SK-N-SH (cell line): Measurements from ENCODE around the gene NUCB1. TPM values are rescaled to one million over a fixed set of nuclear protein-coding genes. Genes with fewer than 3 reads are reported as not detected.
"Not testable (repeated sequence)": the region's sequence is repeated elsewhere in the genome, so short reads cannot be mapped to it uniquely, and the experiment has no call there.

ENCODE experiments used
- CTCF ChIA-PET: fragments of 300-600, 350-600 bp; formaldehyde crosslinking; extraction: SDS; loops from one replicate; lab custom pipeline; 2021; lab: Yijun Ruan, JAX
- POLR2A ChIA-PET: fragments of 350-600 bp; sonication (Branson Sonifier 250); formaldehyde crosslinking; extraction: SDS; loops from one replicate; lab custom pipeline; 2020; ENCODE audit warnings: antibody characterized with exemption, inconsistent platforms; lab: Yijun Ruan, JAX
- DNase-seq: peaks from one replicate; pipeline ENCODE4 v3.0.0; 2012
- H2AFZ ChIP-seq: fragments of 200-600 bp; sonication (generic); 2 replicates; pipeline ENCODE4 v1.8.1; 2016; ENCODE audit warnings: antibody characterized with exemption, mild to moderate bottlenecking, low read depth
- H3F3A ChIP-seq: fragments of 200-600 bp; sonication (generic); replicated peaks from 2 replicates; pipeline ENCODE3; 2016; ENCODE audit warnings: antibody characterized with exemption, mild to moderate bottlenecking; ENCODE audit not compliant: insufficient read depth
- H3K27ac ChIP-seq, 2 experiments: fragments of 200-500 bp in 1 of 2; fragments of 200-600 bp in 1 of 2; sonication (Bioruptor generic) in 1 of 2; sonication (generic), shearing (Covaris generic) in 1 of 2; 2 replicates each; pipeline versions ENCODE4 v1.5.1 to v1.6.1; 2014 to 2016; ENCODE audit warnings: low read depth in 2 of 2, inconsistent platforms in 1 of 2, low read length in 1 of 2, mild to moderate bottlenecking in 1 of 2, mixed read lengths in 1 of 2
- H3K27me3 ChIP-seq: fragments of 200-600 bp; sonication (generic), shearing (Covaris generic); 2 replicates; pipeline ENCODE4 v1.6.1; 2016; ENCODE audit warnings: mixed run types; ENCODE audit not compliant: insufficient read depth
- H3K36me3 ChIP-seq, 2 experiments: fragments of 200-500 bp in 1 of 2; fragments of 200-600 bp in 1 of 2; sonication (Bioruptor generic) in 1 of 2; sonication (generic) in 1 of 2; replicated peaks in 1 of 2; 2 replicates each; pipeline versions ENCODE3 to v1.5.1; 2014 to 2016; ENCODE audit warnings: low read length in 1 of 2, mild to moderate bottlenecking in 1 of 2; ENCODE audit not compliant: insufficient read depth in 2 of 2, control insufficient read depth in 1 of 2
- H3K4me1 ChIP-seq, 2 experiments: fragments of 200-500 bp in 1 of 2; fragments of 200-600 bp in 1 of 2; sonication (Bioruptor generic) in 1 of 2; sonication (generic), shearing (Covaris generic) in 1 of 2; 2 replicates each; pipeline versions ENCODE4 v1.5.1 to v1.6.1; 2014 to 2016; ENCODE audit warnings: low read depth in 1 of 2, low read length in 1 of 2, mixed run types in 1 of 2; ENCODE audit not compliant: insufficient read depth in 2 of 2, control insufficient read depth in 1 of 2
- H3K4me2 ChIP-seq: fragments of 200-600 bp; sonication (generic), shearing (Covaris generic); 2 replicates; pipeline ENCODE4 v1.6.1; 2017; ENCODE audit warnings: mixed run types
- H3K4me3 ChIP-seq, 2 experiments: fragments of 200-500 bp in 1 of 2; fragments of 200-600 bp in 1 of 2; sonication (Bioruptor generic) in 1 of 2; sonication (generic), shearing (Covaris generic) in 1 of 2; 2 replicates each; pipeline versions ENCODE4 v1.5.1 to v1.8.1; 2014 to 2016; ENCODE audit warnings: low read depth in 2 of 2, inconsistent platforms in 1 of 2, low read length in 1 of 2, mild to moderate bottlenecking in 1 of 2, mixed read lengths in 1 of 2, moderate library complexity in 1 of 2
- H3K79me2 ChIP-seq: fragments of 200-600 bp; sonication (generic); 2 replicates; pipeline ENCODE4 v1.8.1; 2017; ENCODE audit warnings: mild to moderate bottlenecking; ENCODE audit not compliant: insufficient read depth
- H3K9ac ChIP-seq: fragments of 200-600 bp; sonication (generic); 2 replicates; pipeline ENCODE4 v1.6.1; 2017; ENCODE audit warnings: mixed run types
- H3K9me2 ChIP-seq: fragments of 200-600 bp; sonication (generic); 2 replicates; pipeline ENCODE4 v1.6.1; 2017; ENCODE audit warnings: mixed run types
- H3K9me3 ChIP-seq: fragments of 200-600 bp; sonication (generic); 2 replicates; pipeline ENCODE4 v1.6.1; 2017; ENCODE audit warnings: mixed run types, mild to moderate bottlenecking, moderate library complexity
- H4K20me1 ChIP-seq: fragments of 200-600 bp; sonication (generic); 2 replicates; pipeline ENCODE4 v1.6.1; 2017; ENCODE audit warnings: mild to moderate bottlenecking, mixed run types; ENCODE audit not compliant: insufficient read depth
- EZH2phosphoT487 ChIP-seq: fragments of 200-600 bp; sonication (generic); IDR thresholded peaks from 2 replicates; pipeline ENCODE4 v1.6.1; 2017; ENCODE audit warnings: low read depth, mixed run types, mild to moderate bottlenecking, antibody characterized with exemption, moderate library complexity, borderline replicate concordance
- FOSL2 ChIP-seq: IDR thresholded peaks from 2 replicates; pipeline ENCODE4 v1.4.0; 2012; ENCODE audit warnings: low read depth, mild to moderate bottlenecking, moderate library complexity, borderline replicate concordance
- FOXM1 ChIP-seq: IDR thresholded peaks from 2 replicates; pipeline ENCODE4 v1.4.0; 2012; ENCODE audit warnings: low read depth, mild to moderate bottlenecking
- GABPA ChIP-seq: IDR thresholded peaks from 2 replicates; pipeline ENCODE4 v1.4.0; 2012; ENCODE audit warnings: low read depth, mild to moderate bottlenecking
- MXI1 ChIP-seq: IDR thresholded peaks from 2 replicates; pipeline ENCODE4 v1.6.1; 2012; ENCODE audit warnings: mild to moderate bottlenecking, low read depth, low read length, improper control_type of control experiment
- NFIC ChIP-seq: IDR thresholded peaks from 2 replicates; pipeline ENCODE4 v1.4.0; 2012; ENCODE audit warnings: borderline replicate concordance
- NRF1 ChIP-seq: IDR thresholded peaks from 2 replicates; pipeline ENCODE4 v1.6.1; 2012; ENCODE audit warnings: low read depth, mild to moderate bottlenecking, low read length
- REST ChIP-seq: IDR thresholded peaks from 2 replicates; pipeline ENCODE4 v1.6.1; 2012; ENCODE audit warnings: mild to moderate bottlenecking, low read depth, low read length, moderate library complexity
- SIN3A ChIP-seq: IDR thresholded peaks from 2 replicates; pipeline ENCODE4 v1.6.1; 2012; ENCODE audit warnings: low read depth, mild to moderate bottlenecking, low read length, moderate library complexity, borderline replicate concordance
- TEAD4 ChIP-seq: IDR thresholded peaks from 2 replicates; pipeline ENCODE4 v1.4.0; 2012; ENCODE audit warnings: mild to moderate bottlenecking, borderline replicate concordance; ENCODE audit not compliant: insufficient read depth
- USF2 ChIP-seq: fragments of 150-350 bp; IDR thresholded peaks from 2 replicates; pipeline ENCODE4 v1.6.1; 2017; ENCODE audit warnings: antibody characterized with exemption, low read length, low read depth, borderline replicate concordance
- ZBTB33 ChIP-seq: IDR thresholded peaks from 2 replicates; pipeline ENCODE4 v1.4.0; 2012; ENCODE audit warnings: low read depth, borderline replicate concordance
- WGBS: methylation state at CpG from one replicate; pipeline ENCODE4 v1.1.6; 2017; ENCODE audit warnings: low lambda C conversion rate; 5-methylcytosine and 5-hydroxymethylcytosine counted together
- polyA plus RNA-seq, 3 experiments: library from polyadenylated mRNA; depleted of rRNA; stranded (reverse); fragments of >200 nt; gene quantifications; 2 replicates each; pipeline ENCODE4 v1.2.3, GENCODE V29; 2012
- TF ChIP-seq, protein P1 (sequence below): fragments of 200-600 bp; sonication (generic); IDR thresholded peaks from 2 replicates; pipeline ENCODE4 v1.6.1; 2017; ENCODE audit warnings: antibody characterized with exemption, mild to moderate bottlenecking, moderate library complexity

The NUCB1 gene
- polyA plus RNA-seq, 1 of the 3 experiments (the other 2 are of a cell fraction): 397 TPM

- Histone ChIP-seq H3F3A (no peaks in the 10 kb centered on the region), H3K27me3 (no peaks in the 10 kb centered on the region), H3K9ac (no peak overlapping the region), H3K9me3 (no peaks in the 10 kb centered on the region), H2AFZ (no peak overlapping the region), H3K79me2 (no peaks in the 10 kb centered on the region), H3K4me3 (no peak overlapping the region), H3K27ac (no peak overlapping the region), H3K4me2 (no peak overlapping the region), H4K20me1 (no peaks in the 10 kb centered on the region), H3K36me3 (peaks cover 19 to 42% of the 10 kb centered on the region in 2 experiments), H3K4me1 (no peaks in the 10 kb centered on the region; a peak in 1 of 4 replicates), H3K9me2 (no peaks in the 10 kb centered on the region)
- no peak for DNase-seq
- 91% methylated on average over 14 of the region's 14 CpGs for WGBS
- CTCF ChIA-PET: no interaction called here
- TF ChIP-seq TEAD4 (no peak), FOXM1 (no peak), MXI1 (no peak), GABPA (no peak), NFIC (no peak), USF2 (no peak), SIN3A (no peak), REST (no peak), ZBTB33 (no peak), FOSL2 (no peak), NRF1 (no peak), EZH2phosphoT487 (no peak)
- TF ChIP-seq, protein P1, sequence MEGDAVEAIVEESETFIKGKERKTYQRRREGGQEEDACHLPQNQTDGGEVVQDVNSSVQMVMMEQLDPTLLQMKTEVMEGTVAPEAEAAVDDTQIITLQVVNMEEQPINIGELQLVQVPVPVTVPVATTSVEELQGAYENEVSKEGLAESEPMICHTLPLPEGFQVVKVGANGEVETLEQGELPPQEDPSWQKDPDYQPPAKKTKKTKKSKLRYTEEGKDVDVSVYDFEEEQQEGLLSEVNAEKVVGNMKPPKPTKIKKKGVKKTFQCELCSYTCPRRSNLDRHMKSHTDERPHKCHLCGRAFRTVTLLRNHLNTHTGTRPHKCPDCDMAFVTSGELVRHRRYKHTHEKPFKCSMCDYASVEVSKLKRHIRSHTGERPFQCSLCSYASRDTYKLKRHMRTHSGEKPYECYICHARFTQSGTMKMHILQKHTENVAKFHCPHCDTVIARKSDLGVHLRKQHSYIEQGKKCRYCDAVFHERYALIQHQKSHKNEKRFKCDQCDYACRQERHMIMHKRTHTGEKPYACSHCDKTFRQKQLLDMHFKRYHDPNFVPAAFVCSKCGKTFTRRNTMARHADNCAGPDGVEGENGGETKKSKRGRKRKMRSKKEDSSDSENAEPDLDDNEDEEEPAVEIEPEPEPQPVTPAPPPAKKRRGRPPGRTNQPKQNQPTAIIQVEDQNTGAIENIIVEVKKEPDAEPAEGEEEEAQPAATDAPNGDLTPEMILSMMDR: no peak
- POLR2A ChIA-PET: no interaction called here
Observed at GRCh38 chr19:48907671-48908070, 7.6 kb downstream of the NUCB1 start.

DNA sequence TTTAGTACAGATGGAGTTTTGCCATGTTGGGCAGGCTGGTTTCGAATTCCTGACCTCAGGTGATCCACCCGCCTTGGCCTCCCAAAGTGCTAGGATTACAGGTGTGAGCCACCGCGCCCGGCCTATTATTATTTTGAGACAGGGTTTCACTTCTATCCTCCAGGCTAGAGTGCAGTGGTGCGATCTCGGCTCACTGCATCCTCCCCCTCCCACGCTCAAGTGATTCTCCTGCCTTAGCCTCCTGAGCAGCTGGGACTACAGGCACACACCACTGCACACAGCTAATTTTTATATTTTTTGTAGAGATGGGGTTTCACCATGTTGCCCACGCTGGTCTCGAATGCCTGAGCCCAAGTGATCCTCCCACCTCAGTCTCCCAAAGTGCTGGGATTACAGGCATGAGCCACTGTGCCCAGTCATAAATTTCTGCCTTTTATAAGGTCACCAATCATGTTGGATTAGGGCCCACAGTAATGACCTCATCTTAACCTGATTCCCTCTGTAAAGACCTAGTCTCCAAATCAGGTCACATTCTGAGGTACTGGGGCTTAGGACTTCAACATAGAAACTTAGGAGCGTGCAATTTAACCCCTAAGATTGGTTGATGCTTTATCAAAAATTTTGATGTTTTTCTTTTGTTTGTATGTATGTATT, 9.4 kb downstream of the NUCB1 start:
- H3K79me2 ChIP-seq, H3F3A ChIP-seq, H3K27me3 ChIP-seq, H3K9me2 ChIP-seq, DNase-seq, H3K9me3 ChIP-seq, H2AFZ ChIP-seq, H3K4me1 ChIP-seq, H3K4me2 ChIP-seq, H3K4me3 ChIP-seq, H3K27ac ChIP-seq, POLR2A ChIA-PET, H3K9ac ChIP-seq, H4K20me1 ChIP-seq: not testable (repeated sequence)
- WGBS: 98% methylated on average over 11 of the region's 11 CpGs
- H3K36me3 ChIP-seq: peaks cover 27 to 46% of the 10 kb centered on the region in 2 experiments
- CTCF ChIA-PET: interaction anchor here (0.6 to 1.1 kb wide), 2 partner anchors 61 to 121 kb away, joined by 3 read pairs; no protein-coding TSS in a partner anchor
